SH-SY5Y (cell line): Measurements from ENCODE around the gene SEMA3A.

Experiments used
- GATA2 ChIP-seq: IDR thresholded peaks from 2 replicates; pipeline ENCODE4 v1.6.1; 2011; ENCODE audit warnings: mild to moderate bottlenecking, low read depth, low read length
- GATA3 ChIP-seq: IDR thresholded peaks from 2 replicates; pipeline ENCODE4 v1.6.1; 2011; ENCODE audit warnings: low read depth, mild to moderate bottlenecking, low read length, moderate library complexity

DNA sequence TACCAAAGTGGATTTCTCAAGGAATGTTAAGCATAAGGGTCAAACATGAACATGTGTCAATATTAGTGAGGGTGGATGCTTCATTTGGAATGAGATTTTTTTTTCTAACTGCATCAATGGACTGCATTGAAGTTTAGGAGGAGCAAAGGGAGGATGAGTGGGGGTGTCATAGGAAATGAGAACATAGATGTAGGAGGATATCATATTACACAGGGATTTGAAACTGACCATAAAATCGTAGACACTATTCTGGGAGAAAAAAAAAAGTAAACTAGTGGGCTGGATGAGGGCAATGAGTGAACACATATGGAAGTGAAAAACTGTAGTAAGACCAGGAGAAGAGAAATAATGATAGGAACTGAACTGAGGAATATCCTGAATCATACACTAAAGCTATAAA lies 109.4 kb downstream of the SEMA3A start:
- TF ChIP-seq GATA3, result no peak
- no peak for TF ChIP-seq GATA2
